Bronchial epithelial cell (primary cell): ENCODE results near the gene FAM193A. TPM values are rescaled to one million over a fixed set of nuclear protein-coding genes. Genes with fewer than 3 reads are reported as not detected.

Experiments used
- DNase-seq: peaks from one replicate; pipeline ENCODE4 v3.0.0-alpha.2; 2010; ENCODE audit warnings: low read depth
- FAIRE-seq: peaks from 2 replicates; lab custom pipeline; 2011; peaks lifted over from hg19 to GRCh38; lab: Jason Lieb, UNC
- H3K27me3 ChIP-seq: 2 replicates; pipeline ENCODE4 v1.5.1; 2011; ENCODE audit warnings: low read length; ENCODE audit not compliant: control insufficient read depth, insufficient read depth
- H3K36me3 ChIP-seq: 2 replicates; pipeline ENCODE4 v1.5.1; 2011; ENCODE audit warnings: low read length; ENCODE audit not compliant: control insufficient read depth, insufficient read depth
- H3K4me3 ChIP-seq: 2 replicates; pipeline ENCODE4 v1.5.1; 2011; ENCODE audit warnings: mild to moderate bottlenecking, low read depth, low read length, control low read depth
- total RNA-seq: library from RNA; depleted of rRNA; stranded (reverse); fragments of >200 nt; gene quantifications from 2 replicates; pipeline ENCODE4 v1.2.1, GENCODE V29; 2014
- TF ChIP-seq, protein P1 (sequence below): IDR thresholded peaks from 2 replicates; pipeline ENCODE4 v1.5.1; 2011; ENCODE audit warnings: mild to moderate bottlenecking, moderate library complexity, low read length, control low read depth, inconsistent platforms; ENCODE audit not compliant: insufficient read depth, severe bottlenecking

Gene FAM193A
- total RNA-seq, 1 donor from 2014 or later: 6.6 TPM

- Histone ChIP-seq H3K4me3 (no peak overlapping the region), H3K36me3 (peaks cover 1% of the 10 kb centered on the region), H3K27me3 (no peaks in the 10 kb centered on the region)
- FAIRE-seq (no peak), DNase-seq (no peak)
- TF ChIP-seq, protein P1, sequence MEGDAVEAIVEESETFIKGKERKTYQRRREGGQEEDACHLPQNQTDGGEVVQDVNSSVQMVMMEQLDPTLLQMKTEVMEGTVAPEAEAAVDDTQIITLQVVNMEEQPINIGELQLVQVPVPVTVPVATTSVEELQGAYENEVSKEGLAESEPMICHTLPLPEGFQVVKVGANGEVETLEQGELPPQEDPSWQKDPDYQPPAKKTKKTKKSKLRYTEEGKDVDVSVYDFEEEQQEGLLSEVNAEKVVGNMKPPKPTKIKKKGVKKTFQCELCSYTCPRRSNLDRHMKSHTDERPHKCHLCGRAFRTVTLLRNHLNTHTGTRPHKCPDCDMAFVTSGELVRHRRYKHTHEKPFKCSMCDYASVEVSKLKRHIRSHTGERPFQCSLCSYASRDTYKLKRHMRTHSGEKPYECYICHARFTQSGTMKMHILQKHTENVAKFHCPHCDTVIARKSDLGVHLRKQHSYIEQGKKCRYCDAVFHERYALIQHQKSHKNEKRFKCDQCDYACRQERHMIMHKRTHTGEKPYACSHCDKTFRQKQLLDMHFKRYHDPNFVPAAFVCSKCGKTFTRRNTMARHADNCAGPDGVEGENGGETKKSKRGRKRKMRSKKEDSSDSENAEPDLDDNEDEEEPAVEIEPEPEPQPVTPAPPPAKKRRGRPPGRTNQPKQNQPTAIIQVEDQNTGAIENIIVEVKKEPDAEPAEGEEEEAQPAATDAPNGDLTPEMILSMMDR: no peak
These were observed 29.1 kb downstream of the FAM193A start for GRCh38 chr4:2565533-2565932.

- Histone ChIP-seq H3K4me3 (no peak overlapping the region), H3K27me3 (no peaks in the 10 kb centered on the region), H3K36me3 (peaks cover 1% of the 10 kb centered on the region)
- FAIRE-seq: no peak
- DNase-seq: no peak
- TF ChIP-seq, protein P1: no peak
These were observed 33.6 kb downstream of the FAM193A start for GRCh38 chr4:2570036-2570435.

DNA sequence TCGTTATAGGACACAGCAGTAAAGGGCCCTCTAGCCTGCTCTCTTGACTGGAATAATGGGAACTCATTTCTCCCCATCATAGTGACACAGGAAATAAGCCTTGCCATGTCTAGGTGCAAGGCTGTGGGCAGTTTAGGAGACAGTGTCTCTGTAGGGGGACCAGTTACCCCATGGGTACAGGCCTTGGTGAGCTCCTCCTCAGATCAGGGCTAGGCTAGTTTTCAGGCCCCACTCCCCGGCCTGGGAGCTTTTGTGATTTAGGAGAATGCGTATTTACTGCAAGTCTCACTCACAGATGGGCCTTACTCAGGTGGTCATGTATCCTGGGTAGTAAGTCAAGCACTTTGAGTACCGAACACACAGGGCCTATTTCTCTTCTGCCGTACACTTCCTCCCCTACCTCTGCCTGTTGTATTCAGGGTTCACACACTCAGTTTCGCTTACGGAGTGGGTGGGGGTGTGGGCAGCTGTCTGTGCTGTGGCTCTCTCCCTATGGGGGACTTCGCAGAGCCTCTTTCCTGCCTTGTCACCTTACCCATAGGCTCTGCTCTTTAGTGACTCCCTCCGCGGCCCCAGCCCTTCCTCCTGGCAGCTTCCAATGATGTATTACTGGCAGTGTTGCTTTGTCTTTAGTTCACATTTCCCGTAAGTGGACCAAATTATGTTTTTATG is 34.2 kb downstream of the FAM193A start:
- Histone ChIP-seq H3K27me3 (no peaks in the 10 kb centered on the region), H3K4me3 (no peak overlapping the region), H3K36me3 (peaks cover 1% of the 10 kb centered on the region)
- FAIRE-seq: no peak
- TF ChIP-seq, protein P1: no peak
- DNase-seq: no peak

- Histone ChIP-seq H3K27me3 (no peaks in the 10 kb centered on the region), H3K36me3 (peaks cover 1% of the 10 kb centered on the region), H3K4me3 (no peak overlapping the region)
- FAIRE-seq (no peak), DNase-seq (no peak)
- TF ChIP-seq, protein P1: no peak
These were observed 35.6 kb downstream of the FAM193A start for GRCh38 chr4:2572076-2572475.

DNA sequence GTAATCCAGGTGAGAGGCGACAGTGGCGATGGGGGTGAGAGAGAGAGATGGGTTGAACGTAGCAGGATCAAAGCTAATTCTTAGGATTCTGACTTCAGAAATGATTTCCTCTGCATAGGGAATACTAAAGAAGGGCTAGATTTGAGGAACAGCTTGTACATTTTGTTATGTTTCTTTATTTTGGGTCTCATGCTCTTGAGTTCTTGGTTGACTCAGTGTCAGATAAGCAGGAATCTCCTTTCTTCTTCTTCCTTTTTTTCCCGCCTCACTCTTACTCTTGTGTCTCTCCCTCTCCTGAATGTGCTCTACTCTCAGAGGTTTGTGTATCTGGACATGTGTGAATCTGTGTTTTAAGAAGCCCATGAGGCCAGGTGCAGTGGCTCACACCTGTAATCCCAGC is 36.4 kb downstream of the FAM193A start:
- Histone ChIP-seq H3K4me3 (no peak overlapping the region), H3K36me3 (no peaks in the 10 kb centered on the region), H3K27me3 (no peaks in the 10 kb centered on the region)
- no peak for FAIRE-seq
- DNase-seq: no peak
- TF ChIP-seq, protein P1: no peak

- Histone ChIP-seq H3K27me3 (no peaks in the 10 kb centered on the region), H3K36me3 (no peaks in the 10 kb centered on the region), H3K4me3 (no peak overlapping the region)
- FAIRE-seq: no peak
- no peak for DNase-seq
- TF ChIP-seq, protein P1: no peak
These were observed 37.6 kb downstream of the FAM193A start for GRCh38 chr4:2574009-2574408.
